ENCODE measurements around the gene ZBTB16.
A peak's percentile ranks its signal among the peaks of the same experiment; 100 is the strongest.

ZBTB16 gene

GRCh38 chr11:114166362-114166761 is 106.9 kb downstream of the ZBTB16 start:
- no peak for TF ChIP-seq CTCF (IDR thresholded peaks at IDR 0.05; ENCODE audit: poor library complexity, severe bottlenecking)
- DNase-seq (ENCODE audit: low spot score) (no peak), ATAC-seq (ENCODE audit: low read depth) (no peak)
- H3K4me3 ChIP-seq (ENCODE audit: severe bottlenecking), result no peak overlapping the region
- no peaks in the 10 kb centered on the region for H3K9me3 ChIP-seq (ENCODE audit: severe bottlenecking)
- peaks cover 63% of the 10 kb centered on the region for H3K4me1 ChIP-seq (ENCODE audit: insufficient read depth, poor library complexity, severe bottlenecking)
- no peaks in the 10 kb centered on the region for H3K36me3 ChIP-seq (ENCODE audit: low read depth)
- H3K27me3 ChIP-seq (ENCODE audit: insufficient read depth, poor library complexity, severe bottlenecking), result no peaks in the 10 kb centered on the region
- H3K27ac ChIP-seq (ENCODE audit: poor library complexity, severe bottlenecking), result peak overlapping the region; percentile 99

- H3K27ac ChIP-seq (ENCODE audit: poor library complexity, severe bottlenecking), result peak overlapping the region; percentile 99
Measured at GRCh38 chr11:114166897-114167323, 107.4 kb downstream of the ZBTB16 start.

GRCh38 chr11:114167355-114167754 is 107.8 kb downstream of the ZBTB16 start:
- DNase-seq (ENCODE audit: low spot score) (no peak), ATAC-seq (ENCODE audit: low read depth) (no peak)
- H3K27me3 ChIP-seq (ENCODE audit: insufficient read depth, poor library complexity, severe bottlenecking), result no peaks in the 10 kb centered on the region
- H3K9me3 ChIP-seq (ENCODE audit: severe bottlenecking), result no peaks in the 10 kb centered on the region
- no peak overlapping the region for H3K4me3 ChIP-seq (ENCODE audit: severe bottlenecking)
- H3K27ac ChIP-seq (ENCODE audit: poor library complexity, severe bottlenecking), result peak overlapping the region; percentile 99
- H3K4me1 ChIP-seq (ENCODE audit: insufficient read depth, poor library complexity, severe bottlenecking), result peaks cover 53% of the 10 kb centered on the region
- H3K36me3 ChIP-seq (ENCODE audit: low read depth), result no peaks in the 10 kb centered on the region
- TF ChIP-seq CTCF (IDR thresholded peaks at IDR 0.05; ENCODE audit: poor library complexity, severe bottlenecking), result no peak

More at GRCh38 chr11:114166897-114167323, 107.4 kb downstream of the ZBTB16 start:
- TF ChIP-seq CTCF (IDR thresholded peaks at IDR 0.05; ENCODE audit: poor library complexity, severe bottlenecking), result no peak
- no peak overlapping the region for H3K4me3 ChIP-seq (ENCODE audit: severe bottlenecking)
- peaks cover 58% of the 10 kb centered on the region for H3K4me1 ChIP-seq (ENCODE audit: insufficient read depth, poor library complexity, severe bottlenecking)
- ATAC-seq (ENCODE audit: low read depth) (peak; percentile 24; the same call in 2 of the 3 replicates), DNase-seq (ENCODE audit: low spot score) (no peak)
- no peaks in the 10 kb centered on the region for H3K27me3 ChIP-seq (ENCODE audit: insufficient read depth, poor library complexity, severe bottlenecking)
- H3K36me3 ChIP-seq (ENCODE audit: low read depth), result no peaks in the 10 kb centered on the region
- H3K9me3 ChIP-seq (ENCODE audit: severe bottlenecking), result no peaks in the 10 kb centered on the region

GRCh38 chr11:114167771-114168448 is 108.4 kb downstream of the ZBTB16 start:
- DNase-seq (ENCODE audit: low spot score) (no peak), ATAC-seq (ENCODE audit: low read depth) (no peak)
- H3K27me3 ChIP-seq (ENCODE audit: insufficient read depth, poor library complexity, severe bottlenecking), result no peaks in the 10 kb centered on the region
- peak overlapping the region; percentile 99 for H3K27ac ChIP-seq (ENCODE audit: poor library complexity, severe bottlenecking)
- H3K4me1 ChIP-seq (ENCODE audit: insufficient read depth, poor library complexity, severe bottlenecking), result peaks cover 50% of the 10 kb centered on the region
- no peaks in the 10 kb centered on the region for H3K9me3 ChIP-seq (ENCODE audit: severe bottlenecking)
- no peak for TF ChIP-seq CTCF (IDR thresholded peaks at IDR 0.05; ENCODE audit: poor library complexity, severe bottlenecking)
- no peaks in the 10 kb centered on the region for H3K36me3 ChIP-seq (ENCODE audit: low read depth)
- H3K4me3 ChIP-seq (ENCODE audit: severe bottlenecking), result no peak overlapping the region

- no peak for ATAC-seq (ENCODE audit: low read depth)
- H3K4me3 ChIP-seq (ENCODE audit: severe bottlenecking), result no peak overlapping the region
- no peak for TF ChIP-seq CTCF (IDR thresholded peaks at IDR 0.05; ENCODE audit: poor library complexity, severe bottlenecking)
- no peaks in the 10 kb centered on the region for H3K36me3 ChIP-seq (ENCODE audit: low read depth)
- H3K4me1 ChIP-seq (ENCODE audit: insufficient read depth, poor library complexity, severe bottlenecking), result peaks cover 45% of the 10 kb centered on the region
- no peaks in the 10 kb centered on the region for H3K27me3 ChIP-seq (ENCODE audit: insufficient read depth, poor library complexity, severe bottlenecking)
- DNase-seq (ENCODE audit: low spot score), result no peak
- no peaks in the 10 kb centered on the region for H3K9me3 ChIP-seq (ENCODE audit: severe bottlenecking)
- H3K27ac ChIP-seq (ENCODE audit: poor library complexity, severe bottlenecking), result no peak overlapping the region
Measured at GRCh38 chr11:114168691-114169090, 109.2 kb downstream of the ZBTB16 start.
